Measurements from ENCODE around the gene C2CD2L.

GRCh38 chr11:119161871-119162270, 54.7 kb downstream of the C2CD2L start:
- TF ChIP-seq, protein P1, sequence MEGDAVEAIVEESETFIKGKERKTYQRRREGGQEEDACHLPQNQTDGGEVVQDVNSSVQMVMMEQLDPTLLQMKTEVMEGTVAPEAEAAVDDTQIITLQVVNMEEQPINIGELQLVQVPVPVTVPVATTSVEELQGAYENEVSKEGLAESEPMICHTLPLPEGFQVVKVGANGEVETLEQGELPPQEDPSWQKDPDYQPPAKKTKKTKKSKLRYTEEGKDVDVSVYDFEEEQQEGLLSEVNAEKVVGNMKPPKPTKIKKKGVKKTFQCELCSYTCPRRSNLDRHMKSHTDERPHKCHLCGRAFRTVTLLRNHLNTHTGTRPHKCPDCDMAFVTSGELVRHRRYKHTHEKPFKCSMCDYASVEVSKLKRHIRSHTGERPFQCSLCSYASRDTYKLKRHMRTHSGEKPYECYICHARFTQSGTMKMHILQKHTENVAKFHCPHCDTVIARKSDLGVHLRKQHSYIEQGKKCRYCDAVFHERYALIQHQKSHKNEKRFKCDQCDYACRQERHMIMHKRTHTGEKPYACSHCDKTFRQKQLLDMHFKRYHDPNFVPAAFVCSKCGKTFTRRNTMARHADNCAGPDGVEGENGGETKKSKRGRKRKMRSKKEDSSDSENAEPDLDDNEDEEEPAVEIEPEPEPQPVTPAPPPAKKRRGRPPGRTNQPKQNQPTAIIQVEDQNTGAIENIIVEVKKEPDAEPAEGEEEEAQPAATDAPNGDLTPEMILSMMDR (IDR thresholded peaks at IDR 0.05) = no peak
- no peak for TF ChIP-seq ZFX (IDR thresholded peaks at IDR 0.05; ENCODE audit: borderline replicate concordance)

Measured in 22Rv1 (cell line).